ENCODE measurements around the gene KIF17. TPM values are rescaled to one million over a fixed set of nuclear protein-coding genes. Genes with fewer than 3 reads are reported as not detected.
"Not testable (repeated sequence)": the region's sequence is repeated elsewhere in the genome, so short reads cannot be mapped to it uniquely, and the experiment has no call there.

KIF17 gene
- total RNA-seq, 1 experiment from 2014 or later, result 0.06 TPM

DNA sequence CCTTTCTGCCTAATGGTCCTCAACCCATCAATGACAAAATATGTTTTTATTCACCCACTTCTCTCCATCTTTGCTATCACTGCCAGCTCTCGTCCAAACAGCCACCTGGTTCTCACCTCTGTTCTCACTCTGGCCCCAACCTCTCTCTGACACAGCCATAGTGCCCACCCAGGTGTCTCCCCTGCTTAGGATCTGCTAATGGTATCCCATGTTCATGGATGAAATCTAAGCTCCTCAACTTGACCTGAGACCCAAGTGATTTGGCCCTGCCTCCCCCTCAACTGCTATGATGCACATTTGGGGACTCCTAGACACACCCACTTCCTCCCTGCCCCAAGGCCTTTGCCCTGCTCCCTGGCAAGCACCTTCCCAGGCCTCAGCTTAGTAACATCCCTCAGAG is 25.9 kb downstream of the KIF17 start:
- no peak for DNase-seq (ENCODE audit: low read depth)

GRCh38 chr1:20689645-20690056 is 28.2 kb downstream of the KIF17 start:
- DNase-seq (ENCODE audit: low read depth), result no peak

- DNase-seq (ENCODE audit: low read depth), result no peak
Measured at GRCh38 chr1:20686883-20687725, 30.7 kb downstream of the KIF17 start.

DNA sequence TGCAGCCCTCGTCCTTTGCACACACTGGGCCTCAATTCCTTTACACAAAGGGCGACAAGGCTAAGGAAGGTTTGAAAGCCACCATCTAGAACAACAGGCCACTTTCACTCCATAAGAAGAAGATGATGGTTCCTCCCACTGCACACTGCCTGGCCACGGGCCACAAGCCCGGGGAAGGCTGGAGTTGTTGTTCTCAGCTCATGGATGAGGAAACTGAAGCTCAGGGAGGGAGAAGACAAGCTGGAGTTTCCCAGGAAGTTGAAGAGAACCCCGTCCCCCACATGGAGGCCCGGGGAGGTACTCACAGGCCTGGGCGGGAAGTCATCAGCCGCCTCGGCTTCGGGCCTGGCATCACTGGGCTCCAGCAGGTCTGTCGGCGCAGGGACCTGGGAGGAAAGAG is 32.1 kb downstream of the KIF17 start:
- no peak for DNase-seq (ENCODE audit: low read depth)

GRCh38 chr1:20685099-20685662 is 32.6 kb downstream of the KIF17 start:
- DNase-seq (ENCODE audit: low read depth), result no peak

GRCh38 chr1:20684651-20685050 is 33.2 kb downstream of the KIF17 start:
- no peak for DNase-seq (ENCODE audit: low read depth)

DNA sequence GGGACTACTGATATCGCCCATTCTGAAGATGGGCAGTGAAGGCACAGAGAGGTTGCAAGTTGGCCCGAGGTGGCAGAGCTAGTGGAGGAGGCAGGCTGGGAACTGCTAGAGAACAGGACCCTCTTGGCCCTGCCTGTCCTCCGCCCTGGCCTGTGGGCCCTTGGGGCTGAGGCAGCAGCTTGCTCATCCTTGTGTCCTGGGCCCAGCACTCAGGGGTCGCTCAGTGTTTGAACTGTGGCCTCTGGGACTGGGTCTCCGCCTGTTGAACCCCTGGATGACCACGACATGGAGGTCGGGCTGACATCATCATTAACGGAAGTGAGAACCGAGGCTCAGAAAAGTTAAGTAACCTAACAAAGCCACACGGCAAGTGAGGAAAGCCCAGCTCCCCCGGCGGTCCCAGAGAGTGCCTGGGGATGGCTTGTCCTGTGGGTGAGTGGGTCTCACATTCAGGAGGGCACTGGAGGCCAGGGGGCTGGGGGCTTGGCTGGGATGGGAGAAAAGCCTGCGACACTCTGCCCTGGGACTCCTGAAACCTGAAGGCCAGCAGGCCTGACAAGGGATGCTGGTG is 33.7 kb downstream of the KIF17 start:
- no peak for DNase-seq (ENCODE audit: low read depth)

- no peak for DNase-seq (ENCODE audit: low read depth)
Measured at GRCh38 chr1:20683614-20684013, 34.2 kb downstream of the KIF17 start.

- no peak for DNase-seq (ENCODE audit: low read depth)
Measured at GRCh38 chr1:20682571-20683236, 35.1 kb downstream of the KIF17 start.

GRCh38 chr1:20681999-20682398 is 35.8 kb downstream of the KIF17 start:
- no peak for DNase-seq (ENCODE audit: low read depth)

DNA sequence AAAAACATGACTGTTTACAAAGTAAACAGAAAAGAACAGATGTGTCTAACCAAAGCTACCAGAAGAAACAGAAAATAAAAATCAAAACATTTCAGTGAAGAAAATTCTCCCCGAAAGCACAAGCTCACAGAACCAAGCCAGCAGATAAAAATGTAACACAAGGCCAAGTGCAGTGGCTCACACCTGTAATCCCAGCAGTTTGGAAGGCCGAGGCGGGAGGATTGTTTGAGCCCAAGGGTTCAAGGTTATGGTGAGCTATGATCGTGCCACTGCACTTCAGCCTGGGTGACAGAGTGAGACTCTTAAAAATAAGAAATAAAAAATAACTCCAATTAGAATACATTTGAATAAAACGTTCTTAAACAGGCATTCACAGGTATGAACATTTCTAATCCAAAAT is 37.5 kb downstream of the KIF17 start:
- DNase-seq (ENCODE audit: low read depth), result no peak

GRCh38 chr1:20678599-20678998 is 39.2 kb downstream of the KIF17 start:
- no peak for DNase-seq (ENCODE audit: low read depth)

- DNase-seq (ENCODE audit: low read depth), result not testable (repeated sequence)
Measured at GRCh38 chr1:20673626-20674025, 44.2 kb downstream of the KIF17 start.

- DNase-seq (ENCODE audit: low read depth), result no peak
Measured at GRCh38 chr1:20672265-20672632, 45.6 kb downstream of the KIF17 start.

DNA sequence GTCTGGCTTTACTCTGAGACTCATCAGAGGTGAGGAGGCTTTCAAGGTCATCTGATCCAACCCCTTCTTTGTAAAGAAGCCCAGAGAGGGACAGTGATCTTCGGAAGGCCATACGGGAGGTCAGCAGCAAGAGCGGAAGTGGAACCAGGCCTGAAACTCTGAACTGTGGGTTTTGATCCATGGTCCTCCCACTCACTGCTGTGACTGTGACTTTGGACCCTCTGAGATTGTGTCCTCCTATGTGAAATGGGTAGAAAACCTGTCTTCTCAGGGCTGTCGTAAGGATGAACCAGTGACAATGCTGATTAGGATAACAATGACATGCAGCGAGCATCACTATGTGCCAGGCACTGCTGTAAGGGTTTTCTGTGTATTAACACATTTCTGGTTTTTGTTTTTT is 46.9 kb downstream of the KIF17 start:
- no peak for DNase-seq (ENCODE audit: low read depth)

- DNase-seq (ENCODE audit: low read depth), result no peak
Measured at GRCh38 chr1:20668581-20668980, 49.2 kb downstream of the KIF17 start.

- DNase-seq (ENCODE audit: low read depth), result peak; percentile 63
Measured at GRCh38 chr1:20666804-20667203, 51.0 kb downstream of the KIF17 start.

- DNase-seq (ENCODE audit: low read depth), result no peak
Measured at GRCh38 chr1:20666146-20666545, 51.7 kb downstream of the KIF17 start.

- DNase-seq (ENCODE audit: low read depth), result no peak
Measured at GRCh38 chr1:20665726-20666125, 52.1 kb downstream of the KIF17 start.

DNA sequence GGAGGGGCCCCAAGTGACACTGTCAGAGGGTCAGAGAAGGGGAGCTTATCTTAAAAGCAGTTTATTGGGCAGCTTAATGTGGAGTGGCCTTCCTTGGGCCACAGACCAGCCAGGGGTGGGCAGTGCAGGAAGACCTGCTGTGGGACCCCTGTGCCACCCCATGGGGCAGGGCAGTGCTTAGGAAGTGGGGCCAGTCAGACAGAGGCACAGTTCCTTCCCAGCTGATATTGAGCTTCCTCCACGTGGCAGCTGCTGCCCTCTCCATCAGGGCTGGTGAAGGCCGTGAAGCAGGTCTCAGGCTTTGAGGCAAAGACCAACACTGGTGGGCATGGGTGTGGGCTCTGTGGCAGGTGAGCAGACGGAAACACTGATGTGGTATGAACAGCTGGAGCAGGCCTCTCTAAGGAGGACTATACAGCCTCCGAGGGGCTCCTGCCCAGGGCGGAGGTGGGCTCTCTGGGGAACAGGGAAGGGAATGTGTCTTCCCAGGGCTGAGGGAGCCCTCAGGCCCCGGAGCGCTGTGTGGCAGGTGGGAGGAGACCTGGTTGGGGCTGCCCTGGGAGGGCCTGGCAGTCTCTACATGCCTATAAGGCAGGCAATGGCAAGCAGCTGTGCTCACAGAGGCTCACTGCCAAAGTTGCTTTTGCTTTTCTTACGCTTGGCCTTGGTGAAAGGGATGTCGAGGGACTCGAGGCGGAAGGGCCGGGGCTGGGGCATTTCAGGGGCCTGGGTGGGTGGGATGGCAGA is 53.7 kb downstream of the KIF17 start:
- DNase-seq (ENCODE audit: low read depth), result no peak

GRCh38 chr1:20663365-20663764 is 54.4 kb downstream of the KIF17 start:
- no peak for DNase-seq (ENCODE audit: low read depth)

- DNase-seq (ENCODE audit: low read depth), result no peak
Measured at GRCh38 chr1:20662110-20662475, 55.7 kb downstream of the KIF17 start.
